ENCODE results near the gene KRT34.

Gene KRT34

GRCh38 chr17:41416479-41416878 is 34.4 kb upstream of the KRT34 start:
- peaks cover 37% of the 10 kb centered on the region for H3K4me1 Mint-ChIP-seq
- H3K36me3 Mint-ChIP-seq (ENCODE audit: low read depth) = no peaks in the 10 kb centered on the region
- H3K4me3 Mint-ChIP-seq = no peak overlapping the region
- no peaks in the 10 kb centered on the region for H3K9me3 Mint-ChIP-seq
- no peak for TF ChIP-seq CTCF (IDR thresholded peaks at IDR 0.05)
- no peak for DNase-seq
- H3K27me3 Mint-ChIP-seq (ENCODE audit: low read depth, poor library complexity) = no peaks in the 10 kb centered on the region
- peak overlapping the region; percentile 10 for H3K27ac Mint-ChIP-seq

GRCh38 chr17:41415833-41416335 is 33.8 kb upstream of the KRT34 start:
- TF ChIP-seq CTCF (IDR thresholded peaks at IDR 0.05) = no peak
- H3K27me3 Mint-ChIP-seq (ENCODE audit: low read depth, poor library complexity) = peaks cover 4% of the 10 kb centered on the region
- H3K27ac Mint-ChIP-seq = peak overlapping the region; percentile 10
- peaks cover 36% of the 10 kb centered on the region for H3K4me1 Mint-ChIP-seq
- no peaks in the 10 kb centered on the region for H3K36me3 Mint-ChIP-seq (ENCODE audit: low read depth)
- no peak for DNase-seq
- H3K9me3 Mint-ChIP-seq = no peaks in the 10 kb centered on the region
- H3K4me3 Mint-ChIP-seq = no peak overlapping the region

GRCh38 chr17:41415411-41415810 is 33.3 kb upstream of the KRT34 start:
- Mint-ChIP-seq H3K4me1 (peaks cover 33% of the 10 kb centered on the region), H3K36me3 (ENCODE audit: low read depth) (no peaks in the 10 kb centered on the region), H3K4me3 (no peak overlapping the region)

GRCh38 chr17:41413982-41414381 is 31.9 kb upstream of the KRT34 start:
- DNase-seq = no peak
- Mint-ChIP-seq H3K4me1 (peaks cover 33% of the 10 kb centered on the region), H3K9me3 (no peaks in the 10 kb centered on the region), H3K27me3 (ENCODE audit: low read depth, poor library complexity) (peaks cover 4% of the 10 kb centered on the region), H3K4me3 (no peak overlapping the region), H3K27ac (no peak overlapping the region), H3K36me3 (ENCODE audit: low read depth) (no peaks in the 10 kb centered on the region)
- TF ChIP-seq CTCF (IDR thresholded peaks at IDR 0.05) = no peak

More at GRCh38 chr17:41415411-41415810, 33.3 kb upstream of the KRT34 start:
- Mint-ChIP-seq H3K9me3 (no peaks in the 10 kb centered on the region), H3K27me3 (ENCODE audit: low read depth, poor library complexity) (peaks cover 4% of the 10 kb centered on the region), H3K27ac (no peak overlapping the region)
- no peak for DNase-seq
- TF ChIP-seq CTCF (IDR thresholded peaks at IDR 0.05) = no peak

- peaks cover 4% of the 10 kb centered on the region for H3K27me3 Mint-ChIP-seq (ENCODE audit: low read depth, poor library complexity)
- H3K4me1 Mint-ChIP-seq = peaks cover 33% of the 10 kb centered on the region
- no peak overlapping the region for H3K27ac Mint-ChIP-seq
- DNase-seq = no peak
- H3K4me3 Mint-ChIP-seq = no peak overlapping the region
- no peak for TF ChIP-seq CTCF (IDR thresholded peaks at IDR 0.05)
- no peaks in the 10 kb centered on the region for H3K36me3 Mint-ChIP-seq (ENCODE audit: low read depth)
- H3K9me3 Mint-ChIP-seq = no peaks in the 10 kb centered on the region
Observed at GRCh38 chr17:41413353-41413957, 31.3 kb upstream of the KRT34 start.
